H9 (cell line): ENCODE data around the gene STK10. TPM values are rescaled to one million over a fixed set of nuclear protein-coding genes. Genes with fewer than 3 reads are reported as not detected.

Source experiments
- DNase-seq: peaks from one replicate; pipeline ENCODE4 v3.0.0-alpha.2; 2017
- H2AFZ ChIP-seq: one replicate; pipeline ENCODE4 v1.6.1; 2013; ENCODE audit warnings: mild to moderate bottlenecking, low read length, control low read depth, moderate library complexity
- H2AK5ac ChIP-seq: 2 replicates; pipeline ENCODE4 v1.6.1; 2013; ENCODE audit warnings: low read length, control low read depth, mixed read lengths; ENCODE audit not compliant: insufficient read length
- H2BK120ac ChIP-seq: one replicate; pipeline ENCODE4 v1.6.1; 2013; ENCODE audit warnings: low read depth, mild to moderate bottlenecking, low read length, control low read depth, inconsistent platforms; ENCODE audit not compliant: poor library complexity, severe bottlenecking
- H2BK12ac ChIP-seq: 2 replicates; pipeline ENCODE4 v1.6.1; 2013; ENCODE audit warnings: low read length, control low read depth, mixed read lengths, low read depth; ENCODE audit not compliant: insufficient read length
- H2BK15ac ChIP-seq: 2 replicates; pipeline ENCODE4 v1.6.1; 2013; ENCODE audit warnings: low read depth, low read length, control low read depth
- H2BK20ac ChIP-seq: one replicate; pipeline ENCODE4 v1.6.1; 2013; ENCODE audit warnings: low read depth, mild to moderate bottlenecking, low read length, control low read depth, inconsistent platforms; ENCODE audit not compliant: poor library complexity, severe bottlenecking
- H2BK5ac ChIP-seq: 2 replicates; pipeline ENCODE4 v1.6.1; 2013; ENCODE audit warnings: low read length, control low read depth, mixed read lengths; ENCODE audit not compliant: insufficient read length
- H3K14ac ChIP-seq: 2 replicates; pipeline ENCODE4 v1.6.1; 2013; ENCODE audit warnings: low read length, control low read depth; ENCODE audit not compliant: insufficient read depth
- H3K18ac ChIP-seq: 2 replicates; pipeline ENCODE4 v1.6.1; 2013; ENCODE audit warnings: low read depth, mild to moderate bottlenecking, mixed read lengths, low read length, control low read depth; ENCODE audit not compliant: insufficient read length
- H3K23ac ChIP-seq: 2 replicates; pipeline ENCODE4 v1.6.1; 2013; ENCODE audit warnings: low read length, control low read depth, mixed read lengths, low read depth; ENCODE audit not compliant: insufficient read length
- H3K23me2 ChIP-seq: 2 replicates; pipeline ENCODE4 v1.6.1; 2013; ENCODE audit warnings: low read depth, mild to moderate bottlenecking, mixed read lengths, low read length, control low read depth; ENCODE audit not compliant: insufficient read length, poor library complexity, severe bottlenecking
- H3K27ac ChIP-seq: 2 replicates; pipeline ENCODE4 v1.5.1; 2013; ENCODE audit warnings: low read length, control low read depth, mixed read lengths, low read depth; ENCODE audit not compliant: insufficient read length
- H3K27me3 ChIP-seq: 2 replicates; pipeline ENCODE4 v1.6.1; 2013; ENCODE audit warnings: low read length, control low read depth, inconsistent platforms; ENCODE audit not compliant: insufficient read depth
- H3K4ac ChIP-seq: 2 replicates; pipeline ENCODE4 v1.6.1; 2013; ENCODE audit warnings: low read depth, mild to moderate bottlenecking, control low read depth, inconsistent platforms, low read length, moderate library complexity
- H3K4me1 ChIP-seq: 2 replicates; pipeline ENCODE4 v1.6.1; 2013; ENCODE audit warnings: low read length, control low read depth, inconsistent platforms; ENCODE audit not compliant: insufficient read depth
- H3K4me2 ChIP-seq: 2 replicates; pipeline ENCODE4 v1.6.1; 2013; ENCODE audit warnings: low read length, control low read depth, mixed read lengths; ENCODE audit not compliant: insufficient read length, insufficient read depth
- H3K56ac ChIP-seq: 2 replicates; pipeline ENCODE4 v1.6.1; 2013; ENCODE audit warnings: low read depth, mild to moderate bottlenecking, mixed read lengths, low read length, control low read depth; ENCODE audit not compliant: insufficient read length
- H3K79me1 ChIP-seq: 2 replicates; pipeline ENCODE4 v1.6.1; 2013; ENCODE audit warnings: low read depth, mild to moderate bottlenecking, moderate library complexity, low read length, control low read depth, inconsistent platforms; ENCODE audit not compliant: insufficient read depth, poor library complexity, severe bottlenecking
- H3K79me2 ChIP-seq: 2 replicates; pipeline ENCODE4 v1.6.1; 2013; ENCODE audit warnings: low read length, control low read depth, inconsistent platforms; ENCODE audit not compliant: insufficient read depth
- H3K9ac ChIP-seq: 2 replicates; pipeline ENCODE4 v1.6.1; 2013; ENCODE audit warnings: low read length, control low read depth, mixed read lengths; ENCODE audit not compliant: insufficient read length; ENCODE audit errors: extremely low read depth
- H3K9me3 ChIP-seq: one replicate; pipeline ENCODE4 v1.6.1; 2013; ENCODE audit warnings: low read depth, low read length, inconsistent platforms; ENCODE audit not compliant: control insufficient read depth
- H3T11ph ChIP-seq: one replicate; pipeline ENCODE4 v1.6.1; 2013; ENCODE audit warnings: mild to moderate bottlenecking, low read length, control low read depth, inconsistent platforms
- H4K20me1 ChIP-seq: one replicate; pipeline ENCODE4 v1.6.1; 2013; ENCODE audit not compliant: control insufficient read depth, insufficient read length, insufficient read depth
- H4K5ac ChIP-seq: 2 replicates; pipeline ENCODE4 v1.6.1; 2013; ENCODE audit warnings: low read depth, mild to moderate bottlenecking, mixed read lengths, low read length, control low read depth; ENCODE audit not compliant: insufficient read length
- H4K8ac ChIP-seq: replicated peaks from 2 replicates; pipeline ENCODE4 v1.6.1; 2013; ENCODE audit warnings: low read length, control low read depth, mixed read lengths, low read depth; ENCODE audit not compliant: insufficient read length
- H4K91ac ChIP-seq: 2 replicates; pipeline ENCODE4 v1.6.1; 2013; ENCODE audit warnings: low read depth, mild to moderate bottlenecking, moderate library complexity, mixed read lengths, low read length, control low read depth; ENCODE audit not compliant: insufficient read length
- H3K27ac Mint-ChIP-seq, 3 experiments: 2 replicates in 2 of 3; 3 replicates in 1 of 3; pipeline ENCODE4 v1.8.0; 2020 to 2021; ENCODE audit warnings: mixed read lengths in 3 of 3, mild to moderate bottlenecking in 1 of 3, moderate library complexity in 1 of 3
- H3K27me3 Mint-ChIP-seq: 2 replicates; pipeline ENCODE4 v1.8.0; 2021; ENCODE audit warnings: low read depth, mild to moderate bottlenecking, moderate library complexity, mixed read lengths
- H3K36me3 Mint-ChIP-seq, 3 experiments: 2 replicates in 2 of 3; 3 replicates in 1 of 3; pipeline ENCODE4 v1.8.0; 2020 to 2021; ENCODE audit warnings: low read depth in 3 of 3, mixed read lengths in 3 of 3; ENCODE audit not compliant: insufficient read depth in 1 of 3
- H3K4me1 Mint-ChIP-seq, 2 experiments: 2 replicates each; pipeline ENCODE4 v1.8.0; 2020; ENCODE audit warnings: mixed read lengths in 2 of 2
- H3K4me3 Mint-ChIP-seq, 2 experiments: 2 replicates in 1 of 2; 3 replicates in 1 of 2; pipeline ENCODE4 v1.8.0; 2020 to 2021; ENCODE audit warnings: mild to moderate bottlenecking in 2 of 2, mixed read lengths in 2 of 2, moderate library complexity in 1 of 2
- H3K9me3 Mint-ChIP-seq, 2 experiments: 2 replicates in 1 of 2; 3 replicates in 1 of 2; pipeline ENCODE4 v1.8.0; 2020; ENCODE audit warnings: mild to moderate bottlenecking in 2 of 2, mixed read lengths in 2 of 2, moderate library complexity in 1 of 2
- CTCF ChIP-seq: fragments of 200-600 bp; sonication (generic); conservative IDR thresholded peaks from 3 replicates; pipeline ENCODE4 v1.8.0; 2021; ENCODE audit warnings: antibody characterized with exemption, mild to moderate bottlenecking
- WGBS: extraction: QIAGEN DNeasy Blood & Tissue Kit; methylation state at CpG from one replicate; pipeline ENCODE4 v1.1.7; 2013; ENCODE audit warnings: missing lambda C conversion rate, low lambda C conversion rate, mixed read lengths; ENCODE audit not compliant: insufficient read length; ENCODE audit errors: extremely low coverage; 5-methylcytosine and 5-hydroxymethylcytosine counted together
- total RNA-seq: library from RNA; stranded (reverse); gene quantifications from 2 replicates; pipeline ENCODE4 v1.2.1, GENCODE V29; 2021

Gene STK10
- total RNA-seq, 1 experiment from 2014 or later: 14.6 TPM

GRCh38 chr5:172194985-172195774, 7.2 kb upstream of the STK10 start:
- Histone ChIP-seq H3K4ac (no peak overlapping the region), H4K91ac (no peak overlapping the region), H4K8ac (no peak overlapping the region), H3K4me2 (no peak overlapping the region), H3K27me3 (no peaks in the 10 kb centered on the region), H4K5ac (no peak overlapping the region), H4K20me1 (no peaks in the 10 kb centered on the region), H3K56ac (no peak overlapping the region), H2BK20ac (no peak overlapping the region), H3K23me2 (no peaks in the 10 kb centered on the region), H3K27ac (no peak overlapping the region), H3K9me3 (no peaks in the 10 kb centered on the region), H2BK12ac (no peak overlapping the region), H3T11ph (no peak overlapping the region), H3K4me1 (0 out of 2 replicates have a peak, but pooled peaks cover under 1% of the 10 kb centered on the region), H3K79me2 (no peaks in the 10 kb centered on the region), H2BK15ac (no peak overlapping the region), H3K14ac (no peak overlapping the region), H3K23ac (no peak overlapping the region), H3K79me1 (no peaks in the 10 kb centered on the region), H2BK5ac (no peak overlapping the region), H2BK120ac (no peak overlapping the region), H3K18ac (no peak overlapping the region), H3K9ac (no peak overlapping the region), H2AFZ (no peak overlapping the region), H2AK5ac (no peak overlapping the region)
- Mint-ChIP-seq H3K9me3 (peaks cover 2 to 6% of the 10 kb centered on the region in 2 experiments; a peak in 4 of 5 replicates), H3K4me3 (no peak overlapping the region), H3K27me3 (peaks cover 7% of the 10 kb centered on the region), H3K4me1 (peaks cover 4% of the 10 kb centered on the region in 2 experiments), H3K27ac (no peak overlapping the region), H3K36me3 (peaks cover 0 to 6% (median 4%) of the 10 kb centered on the region in 3 experiments; a peak in 4 of 7 replicates)
- TF ChIP-seq CTCF: no peak
- no peak for DNase-seq
- no CpG with 5 or more reads among the region's 6 CpGs for WGBS
